K562 (cell line): Measurements from ENCODE around the gene CAPZB. TPM values are rescaled to one million over a fixed set of nuclear protein-coding genes. Genes with fewer than 3 reads are reported as not detected.

Experiments
- ETS2 ChIP-seq: IDR thresholded peaks from 2 replicates; pipeline ENCODE4 v1.6.1; 2016; ENCODE audit warnings: borderline replicate concordance, missing genetic modification characterization, mild to moderate bottlenecking, moderate library complexity, missing compliant biosample characterization; ENCODE audit not compliant: poor library complexity, severe bottlenecking
- EZH2 ChIP-seq: IDR thresholded peaks from 2 replicates; pipeline ENCODE4 v1.6.1; 2012; ENCODE audit warnings: low read depth, mild to moderate bottlenecking, inconsistent platforms, low read length, borderline replicate concordance
- HNRNPK ChIP-seq: fragments of 200-400 bp; formaldehyde crosslinking; IDR thresholded peaks from one replicate; pipeline ENCODE4 v1.6.1; 2018; ENCODE audit warnings: mild to moderate bottlenecking, low read depth, low read length; ENCODE audit not compliant: poor library complexity, severe bottlenecking
- HSF4 ChIP-seq: fragments of 250-450 bp; sonication (Bioruptor Pico); IDR thresholded peaks from 2 replicates; pipeline ENCODE4 v2.1.2; 2022; ENCODE audit warnings: mild to moderate bottlenecking, moderate library complexity, borderline replicate concordance
- KDM2B ChIP-seq: fragments of 250-450 bp; sonication (Bioruptor Pico); IDR thresholded peaks from 2 replicates; pipeline ENCODE4 v1.8.0; 2021; ENCODE audit warnings: mild to moderate bottlenecking, moderate library complexity
- MIER1 ChIP-seq: fragments of 450-650 bp; IDR thresholded peaks from 2 replicates; pipeline ENCODE4 v1.6.1; 2016; ENCODE audit warnings: antibody characterized with exemption, mild to moderate bottlenecking, low read depth
- NFE2 ChIP-seq: IDR thresholded peaks from 2 replicates; pipeline ENCODE4 v1.6.1; 2014; ENCODE audit warnings: antibody characterized with exemption, low read depth
- PML ChIP-seq: IDR thresholded peaks from 2 replicates; pipeline ENCODE4 v1.6.1; 2012; ENCODE audit warnings: low read length, inconsistent platforms
- SRSF1 ChIP-seq: fragments of 200-400 bp; formaldehyde crosslinking; IDR thresholded peaks from 2 replicates; pipeline ENCODE4 v1.6.1; 2017; ENCODE audit warnings: mild to moderate bottlenecking, low read depth, low read length, moderate library complexity
- TFAM ChIP-seq: fragments of 250-450 bp; sonication (Bioruptor Pico); conservative IDR thresholded peaks from 2 replicates; pipeline ENCODE4 v1.5.0; 2021; ENCODE audit warnings: mild to moderate bottlenecking, moderate library complexity
- ZNF778 ChIP-seq: fragments of 450-650 bp; formaldehyde crosslinking; IDR thresholded peaks from 2 replicates; pipeline ENCODE4 v1.4.0; 2020; ENCODE audit warnings: mild to moderate bottlenecking, moderate library complexity
- polyA plus RNA-seq, 8 experiments: library from polyadenylated mRNA; depleted of rRNA in 4 of 8; stranded (reverse) in 5 of 8; unstranded in 3 of 8; fragments of >200 nt; fragmentation: Nextera tagmentation in 2 of 8; fragmentation: Illumina TruSeq in 1 of 8; extraction: Ambion mirVana in 2 of 8; extraction: Trizol in 1 of 8; gene quantifications; 2 replicates each; pipeline versions ENCODE4 v1.2.1 to v1.2.3, GENCODE V29; 2011 to 2014; ENCODE audit warnings: inconsistent platforms in 1 of 8, missing spikeins in 1 of 8
- total RNA-seq, 7 experiments: library from RNA; depleted of rRNA in 6 of 7; stranded (reverse); fragments of >200 nt in 6 of 7; fragmentation: Illumina TruSeq in 2 of 7; extraction: Trizol in 2 of 7; gene quantifications; 2 replicates each; pipeline versions ENCODE4 v1.2.1 to v1.2.3, GENCODE V29; 2011 to 2021; ENCODE audit warnings: low replicate concordance in 1 of 7
- TF ChIP-seq, protein P1 (sequence below), 2 experiments: fragments of 450-650 bp in 1 of 2; sonication (generic) in 1 of 2; formaldehyde crosslinking in 1 of 2; IDR thresholded peaks in 1 of 2; conservative IDR thresholded peaks in 1 of 2; 2 replicates each; pipeline versions ENCODE4 v1.6.1 to v1.8.1; 2016 to 2023; ENCODE audit warnings: mild to moderate bottlenecking in 2 of 2, moderate library complexity in 2 of 2, inconsistent platforms in 1 of 2, missing genetic modification reagents in 1 of 2
- TF ChIP-seq, protein P2 (sequence below): fragments of 450-650 bp; IDR thresholded peaks from 2 replicates; pipeline ENCODE4 v1.6.1; 2017; ENCODE audit warnings: mild to moderate bottlenecking, moderate library complexity
- TF ChIP-seq, protein P3 (sequence below): sonication (generic); formaldehyde crosslinking; IDR thresholded peaks from 2 replicates; pipeline ENCODE4 v1.8.0; 2023; ENCODE audit warnings: missing genetic modification reagents, mild to moderate bottlenecking, borderline replicate concordance
- TF ChIP-seq, protein P4 (sequence below): fragments of 450-650 bp; IDR thresholded peaks from 2 replicates; pipeline ENCODE4 v1.6.1; 2016
- TF ChIP-seq, protein P5 (sequence below): sonication (generic); formaldehyde crosslinking; IDR thresholded peaks from 2 replicates; pipeline ENCODE4 v1.8.0; 2022; ENCODE audit warnings: missing genetic modification reagents, mild to moderate bottlenecking, borderline replicate concordance

The CAPZB gene
- total and polyA plus RNA-seq, 9 of the 15 experiments (the other 6 are each of a cell fraction or from before 2014, with no cell fraction given) = 57.6 to 297 (median 125) TPM

DNA sequence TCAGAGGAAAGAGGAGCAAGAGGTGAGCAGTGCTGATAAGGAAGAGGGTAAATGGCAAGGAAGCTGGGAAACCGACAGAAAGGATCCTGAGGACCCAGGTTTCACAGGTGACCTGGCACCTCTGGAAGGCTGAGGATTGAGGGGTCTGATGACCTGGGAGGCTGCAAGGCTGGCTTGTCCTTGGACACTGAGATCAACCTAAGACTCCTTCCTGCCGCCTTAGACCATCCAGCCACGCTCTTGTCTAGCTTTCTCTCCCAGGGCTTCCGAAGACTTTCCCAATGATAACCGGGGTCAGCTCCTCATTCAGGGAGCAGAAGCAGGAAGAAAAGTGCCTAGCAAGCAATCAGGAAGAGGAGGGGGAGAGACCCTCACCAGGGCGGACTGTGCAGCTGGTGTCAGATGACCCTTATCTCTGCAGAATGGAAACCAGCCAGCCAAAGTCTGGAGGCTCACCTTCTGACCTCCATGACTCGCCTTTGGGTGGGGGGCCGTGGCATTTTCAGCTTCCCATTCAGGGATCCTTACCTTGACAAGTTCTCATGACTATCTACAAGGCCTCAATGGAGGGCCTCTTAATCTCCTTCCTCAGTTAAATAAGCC, 77.7 kb downstream of the CAPZB start (continued):
- TF ChIP-seq, protein P1, sequence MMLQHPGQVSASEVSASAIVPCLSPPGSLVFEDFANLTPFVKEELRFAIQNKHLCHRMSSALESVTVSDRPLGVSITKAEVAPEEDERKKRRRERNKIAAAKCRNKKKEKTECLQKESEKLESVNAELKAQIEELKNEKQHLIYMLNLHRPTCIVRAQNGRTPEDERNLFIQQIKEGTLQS (IDR thresholded peaks at IDR 0.05) = no peak
- TF ChIP-seq, protein P1 (CRISPR knock-in tag; conservative IDR thresholded peaks at IDR 0.05) = no peak
- TF ChIP-seq ZNF778 (CRISPR knock-in tag) (no peak), KDM2B (no peak), NFE2 (peak; percentile 39; the same call in 1 of the 2 replicates), HNRNPK (no peak), ETS2 (tag) (no peak), TFAM (CRISPR knock-in tag) (no peak), EZH2 (no peak), PML (peak; percentile 59; the same call in 1 of the 2 replicates), MIER1 (no peak), SRSF1 (no peak), HSF4 (no peak)
- TF ChIP-seq, protein P2, sequence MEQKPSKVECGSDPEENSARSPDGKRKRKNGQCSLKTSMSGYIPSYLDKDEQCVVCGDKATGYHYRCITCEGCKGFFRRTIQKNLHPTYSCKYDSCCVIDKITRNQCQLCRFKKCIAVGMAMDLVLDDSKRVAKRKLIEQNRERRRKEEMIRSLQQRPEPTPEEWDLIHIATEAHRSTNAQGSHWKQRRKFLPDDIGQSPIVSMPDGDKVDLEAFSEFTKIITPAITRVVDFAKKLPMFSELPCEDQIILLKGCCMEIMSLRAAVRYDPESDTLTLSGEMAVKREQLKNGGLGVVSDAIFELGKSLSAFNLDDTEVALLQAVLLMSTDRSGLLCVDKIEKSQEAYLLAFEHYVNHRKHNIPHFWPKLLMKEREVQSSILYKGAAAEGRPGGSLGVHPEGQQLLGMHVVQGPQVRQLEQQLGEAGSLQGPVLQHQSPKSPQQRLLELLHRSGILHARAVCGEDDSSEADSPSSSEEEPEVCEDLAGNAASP = no peak
- TF ChIP-seq, protein P3, sequence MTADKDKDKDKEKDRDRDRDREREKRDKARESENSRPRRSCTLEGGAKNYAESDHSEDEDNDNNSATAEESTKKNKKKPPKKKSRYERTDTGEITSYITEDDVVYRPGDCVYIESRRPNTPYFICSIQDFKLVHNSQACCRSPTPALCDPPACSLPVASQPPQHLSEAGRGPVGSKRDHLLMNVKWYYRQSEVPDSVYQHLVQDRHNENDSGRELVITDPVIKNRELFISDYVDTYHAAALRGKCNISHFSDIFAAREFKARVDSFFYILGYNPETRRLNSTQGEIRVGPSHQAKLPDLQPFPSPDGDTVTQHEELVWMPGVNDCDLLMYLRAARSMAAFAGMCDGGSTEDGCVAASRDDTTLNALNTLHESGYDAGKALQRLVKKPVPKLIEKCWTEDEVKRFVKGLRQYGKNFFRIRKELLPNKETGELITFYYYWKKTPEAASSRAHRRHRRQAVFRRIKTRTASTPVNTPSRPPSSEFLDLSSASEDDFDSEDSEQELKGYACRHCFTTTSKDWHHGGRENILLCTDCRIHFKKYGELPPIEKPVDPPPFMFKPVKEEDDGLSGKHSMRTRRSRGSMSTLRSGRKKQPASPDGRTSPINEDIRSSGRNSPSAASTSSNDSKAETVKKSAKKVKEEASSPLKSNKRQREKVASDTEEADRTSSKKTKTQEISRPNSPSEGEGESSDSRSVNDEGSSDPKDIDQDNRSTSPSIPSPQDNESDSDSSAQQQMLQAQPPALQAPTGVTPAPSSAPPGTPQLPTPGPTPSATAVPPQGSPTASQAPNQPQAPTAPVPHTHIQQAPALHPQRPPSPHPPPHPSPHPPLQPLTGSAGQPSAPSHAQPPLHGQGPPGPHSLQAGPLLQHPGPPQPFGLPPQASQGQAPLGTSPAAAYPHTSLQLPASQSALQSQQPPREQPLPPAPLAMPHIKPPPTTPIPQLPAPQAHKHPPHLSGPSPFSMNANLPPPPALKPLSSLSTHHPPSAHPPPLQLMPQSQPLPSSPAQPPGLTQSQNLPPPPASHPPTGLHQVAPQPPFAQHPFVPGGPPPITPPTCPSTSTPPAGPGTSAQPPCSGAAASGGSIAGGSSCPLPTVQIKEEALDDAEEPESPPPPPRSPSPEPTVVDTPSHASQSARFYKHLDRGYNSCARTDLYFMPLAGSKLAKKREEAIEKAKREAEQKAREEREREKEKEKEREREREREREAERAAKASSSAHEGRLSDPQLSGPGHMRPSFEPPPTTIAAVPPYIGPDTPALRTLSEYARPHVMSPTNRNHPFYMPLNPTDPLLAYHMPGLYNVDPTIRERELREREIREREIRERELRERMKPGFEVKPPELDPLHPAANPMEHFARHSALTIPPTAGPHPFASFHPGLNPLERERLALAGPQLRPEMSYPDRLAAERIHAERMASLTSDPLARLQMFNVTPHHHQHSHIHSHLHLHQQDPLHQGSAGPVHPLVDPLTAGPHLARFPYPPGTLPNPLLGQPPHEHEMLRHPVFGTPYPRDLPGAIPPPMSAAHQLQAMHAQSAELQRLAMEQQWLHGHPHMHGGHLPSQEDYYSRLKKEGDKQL (CRISPR knock-in tag) = no peak
- TF ChIP-seq, protein P4, sequence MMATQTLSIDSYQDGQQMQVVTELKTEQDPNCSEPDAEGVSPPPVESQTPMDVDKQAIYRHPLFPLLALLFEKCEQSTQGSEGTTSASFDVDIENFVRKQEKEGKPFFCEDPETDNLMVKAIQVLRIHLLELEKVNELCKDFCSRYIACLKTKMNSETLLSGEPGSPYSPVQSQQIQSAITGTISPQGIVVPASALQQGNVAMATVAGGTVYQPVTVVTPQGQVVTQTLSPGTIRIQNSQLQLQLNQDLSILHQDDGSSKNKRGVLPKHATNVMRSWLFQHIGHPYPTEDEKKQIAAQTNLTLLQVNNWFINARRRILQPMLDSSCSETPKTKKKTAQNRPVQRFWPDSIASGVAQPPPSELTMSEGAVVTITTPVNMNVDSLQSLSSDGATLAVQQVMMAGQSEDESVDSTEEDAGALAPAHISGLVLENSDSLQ = no peak
- TF ChIP-seq, protein P5, sequence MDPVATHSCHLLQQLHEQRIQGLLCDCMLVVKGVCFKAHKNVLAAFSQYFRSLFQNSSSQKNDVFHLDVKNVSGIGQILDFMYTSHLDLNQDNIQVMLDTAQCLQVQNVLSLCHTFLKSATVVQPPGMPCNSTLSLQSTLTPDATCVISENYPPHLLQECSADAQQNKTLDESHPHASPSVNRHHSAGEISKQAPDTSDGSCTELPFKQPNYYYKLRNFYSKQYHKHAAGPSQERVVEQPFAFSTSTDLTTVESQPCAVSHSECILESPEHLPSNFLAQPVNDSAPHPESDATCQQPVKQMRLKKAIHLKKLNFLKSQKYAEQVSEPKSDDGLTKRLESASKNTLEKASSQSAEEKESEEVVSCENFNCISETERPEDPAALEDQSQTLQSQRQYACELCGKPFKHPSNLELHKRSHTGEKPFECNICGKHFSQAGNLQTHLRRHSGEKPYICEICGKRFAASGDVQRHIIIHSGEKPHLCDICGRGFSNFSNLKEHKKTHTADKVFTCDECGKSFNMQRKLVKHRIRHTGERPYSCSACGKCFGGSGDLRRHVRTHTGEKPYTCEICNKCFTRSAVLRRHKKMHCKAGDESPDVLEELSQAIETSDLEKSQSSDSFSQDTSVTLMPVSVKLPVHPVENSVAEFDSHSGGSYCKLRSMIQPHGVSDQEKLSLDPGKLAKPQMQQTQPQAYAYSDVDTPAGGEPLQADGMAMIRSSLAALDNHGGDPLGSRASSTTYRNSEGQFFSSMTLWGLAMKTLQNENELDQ (CRISPR knock-in tag) = no peak
